ENCODE data around the gene CLCN2.

- TF ChIP-seq FOXM1 (IDR thresholded peaks at IDR 0.05; ENCODE audit: borderline replicate concordance) (no peak), BHLHE40 (IDR thresholded peaks at IDR 0.05; ENCODE audit: borderline replicate concordance) (no peak), ARNT (IDR thresholded peaks at IDR 0.05) (no peak), FOXA1 (IDR thresholded peaks at IDR 0.05) (no peak), FOXK2 (IDR thresholded peaks at IDR 0.05) (no peak), CTBP1 (IDR thresholded peaks at IDR 0.05; ENCODE audit: borderline replicate concordance) (no peak)
These were observed 27.7 kb downstream of the CLCN2 start for GRCh38 chr3:184333700-184334099.

All from HEK293T (cell line).